Spleen (tissue), 11 donors: ENCODE data around the gene PTGIR. TPM values are rescaled to one million over a fixed set of nuclear protein-coding genes. Genes with fewer than 3 reads are reported as not detected.
A peak's percentile ranks its signal among the peaks of the same experiment; 100 is the strongest.

Experiments used
- DNase-seq: peaks from one replicate; pipeline ENCODE4 v3.0.0-alpha.2; 2020
- H3K27ac ChIP-seq, 8 donors: fragments of 200-600 bp; sonication (generic) in 7 of 8; 1 replicate in 4 of 8; 2 replicates in 4 of 8; pipeline versions ENCODE4 v1.5.0 to v1.8.0; 2016 to 2021; ENCODE audit warnings: inconsistent platforms in 4 of 8, mild to moderate bottlenecking in 4 of 8, moderate library complexity in 1 of 8
- H3K27me3 ChIP-seq, 7 donors: fragments of 200-600 bp; sonication (generic) in 6 of 7; replicated peaks in 1 of 7; 1 replicate in 4 of 7; 2 replicates in 3 of 7; pipeline versions ENCODE4 v1.5.0 to v1.8.0; 2016 to 2021; ENCODE audit warnings: inconsistent platforms in 3 of 7, mild to moderate bottlenecking in 1 of 7
- H3K36me3 ChIP-seq, 6 donors: fragments of 200-600 bp; sonication (generic) in 5 of 6; 1 replicate in 4 of 6; 2 replicates in 2 of 6; pipeline versions ENCODE4 v1.5.0 to v1.8.0; 2016 to 2021; ENCODE audit warnings: inconsistent platforms in 2 of 6
- H3K4me1 ChIP-seq, 6 donors: fragments of 200-600 bp; sonication (generic) in 5 of 6; 1 replicate in 3 of 6; 2 replicates in 3 of 6; pipeline versions ENCODE4 v1.5.0 to v1.8.0; 2016 to 2021; ENCODE audit warnings: inconsistent platforms in 3 of 6
- H3K4me3 ChIP-seq, 8 donors: fragments of 200-600 bp; sonication (generic) in 7 of 8; 1 replicate in 4 of 8; 2 replicates in 4 of 8; pipeline versions ENCODE4 v1.5.0 to v1.8.0; 2016 to 2021; ENCODE audit warnings: inconsistent platforms in 4 of 8, mild to moderate bottlenecking in 4 of 8, moderate library complexity in 2 of 8
- H3K9me3 ChIP-seq, 8 donors: fragments of 200-600 bp; sonication (generic) in 7 of 8; 1 replicate in 4 of 8; 2 replicates in 4 of 8; pipeline versions ENCODE4 v1.5.0 to v1.8.0; 2016 to 2021; ENCODE audit warnings: inconsistent platforms in 4 of 8
- CTCF ChIP-seq, 11 experiments: fragments of 200-600 bp in 7 of 11; fragments of 450-650 bp in 4 of 11; sonication (generic) in 4 of 11; IDR thresholded peaks in 8 of 11; conservative IDR thresholded peaks in 3 of 11; 1 replicate in 7 of 11; 2 replicates in 4 of 11; pipeline versions ENCODE4 v1.4.0 to v1.8.0; 2016 to 2021; ENCODE audit warnings: antibody characterized with exemption in 11 of 11, inconsistent platforms in 4 of 11, mild to moderate bottlenecking in 1 of 11
- POLR2A ChIP-seq, 3 donors: fragments of 450-650 bp; IDR thresholded peaks; one replicate each; pipeline ENCODE4 v1.5.1; 2017; ENCODE audit warnings: antibody characterized with exemption in 3 of 3, mild to moderate bottlenecking in 1 of 3
- POLR2AphosphoS5 ChIP-seq, 3 donors: sonication (generic); formaldehyde crosslinking; IDR thresholded peaks; one replicate each; pipeline ENCODE4 v1.5.1; 2017; ENCODE audit warnings: antibody characterized with exemption in 3 of 3
- WGBS, 5 donors: extraction: QIAGEN DNeasy Blood & Tissue Kit in 3 of 5; methylation state at CpG; one replicate each; pipeline versions ENCODE4 v1.1.5 to v1.1.7; 2013 to 2018; 5-methylcytosine and 5-hydroxymethylcytosine counted together
- intact Hi-C: fragments of 100-400 bp; cut with DNase I; formaldehyde crosslinking; loops from one replicate; pipeline ENCODE4 v1.15.0; 2023; ENCODE audit warnings: low total_unique reads
- polyA plus RNA-seq, 3 donors: library from polyadenylated mRNA; stranded (reverse); fragments of 200-250 nt; gene quantifications; one replicate each; pipeline ENCODE4 v1.2.1, GENCODE V29; 2013
- total RNA-seq, 7 donors: library from RNA; depleted of rRNA in 3 of 7; stranded (reverse); fragments of >200 nt in 3 of 7; fragmentation: NEBNext Ultra II Directional in 4 of 7; extraction: Animal tissue kit (Norgen Biotek cat#: 25700) in 4 of 7; gene quantifications; one replicate each; pipeline versions ENCODE4 v1.1.0 to v1.2.1, GENCODE V29; 2016 to 2021
- donor health status: healthy with polysubstance abuse.
- donor health status: DM: no; HTN: no; CAD: no; lungs with moderate emphysema.
- donor health status: DM: no; HTN: no; CAD: no.
- donor health status: Bipolar disorder and iron deficiency.
- donor health status: healthy.
- donor health status: DM: no; HTN: no; CAD: no.
- donor health status: DM: yes; HTN: yes; CAD: no.

Gene PTGIR
- total and polyA plus RNA-seq, 10 donors = 5.4 to 18.6 (median 7.9) TPM

GRCh38 chr19:46602392-46603194 is 22.3 kb downstream of the PTGIR start:
- no peaks in the 10 kb centered on the region for H3K27me3 ChIP-seq
- peaks cover 21 to 65% (median 42%) of the 10 kb centered on the region in 6 donors for H3K4me1 ChIP-seq
- H3K4me3 ChIP-seq = peak overlapping the region; percentile 86 to 99 (median 94)
- peak overlapping the region; percentile 2 to 99 (median 97) for H3K27ac ChIP-seq
- 17 to 40% (median 20%) methylated on average over 19 to 23 of the region's 23 CpGs for WGBS, 5 donors
- TF ChIP-seq CTCF (IDR thresholded peaks at IDR 0.05 in 8 of 11, conservative IDR thresholded peaks at IDR 0.05 in 3 of 11) (no peak), POLR2AphosphoS5 (IDR thresholded peaks at IDR 0.05) (no peak), POLR2A (IDR thresholded peaks at IDR 0.05) (no peak)
- peaks cover 0 to 19% (median 16%) of the 10 kb centered on the region in 8 donors for H3K9me3 ChIP-seq
- H3K36me3 ChIP-seq = peaks cover 4 to 33% (median 22%) of the 10 kb centered on the region in 6 donors
- DNase-seq = peak; percentile 81
- intact Hi-C loops = no loop called here

DNA sequence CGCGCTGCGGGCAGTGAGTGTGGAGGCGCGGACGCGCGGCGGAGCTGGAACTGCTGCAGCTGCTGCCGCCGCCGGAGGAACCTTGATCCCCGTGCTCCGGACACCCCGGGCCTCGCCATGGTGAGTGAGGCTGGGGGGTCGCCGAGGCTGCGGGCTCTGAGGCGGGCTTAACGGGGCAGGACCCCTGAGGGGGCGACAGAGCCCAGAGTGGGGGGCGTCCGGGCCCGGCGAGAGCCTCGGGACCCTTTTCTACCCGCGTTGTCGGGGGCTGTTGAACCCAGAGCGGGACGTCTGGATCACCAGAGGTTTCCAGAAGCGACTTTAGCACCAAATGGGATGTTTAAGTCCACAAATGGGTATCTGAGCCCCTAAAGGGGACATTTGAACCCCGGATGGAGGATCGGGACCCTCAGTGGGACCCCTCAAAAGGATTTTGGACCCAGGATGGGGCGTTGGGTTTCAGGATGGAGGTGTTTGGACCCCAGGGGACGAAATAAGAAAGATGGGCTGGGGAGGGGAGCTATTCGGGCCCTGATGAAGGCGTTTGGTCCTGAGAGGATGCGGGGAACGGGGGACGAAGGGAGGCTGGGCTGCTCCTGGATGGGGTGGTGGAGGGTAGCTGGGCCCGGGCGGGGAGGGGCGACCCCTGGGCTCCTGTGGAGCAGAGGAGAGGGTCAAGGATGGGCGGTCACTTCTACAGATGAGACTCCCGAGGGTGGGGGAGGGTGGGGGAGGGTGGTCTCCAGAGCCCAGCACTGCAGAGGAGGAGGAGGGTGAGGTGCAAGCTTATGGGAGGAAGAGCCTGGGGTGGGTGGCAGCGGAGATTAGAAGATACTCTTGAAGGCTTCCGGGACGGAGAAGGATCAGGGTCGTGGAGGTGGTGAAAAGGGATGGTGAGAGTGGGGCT is 23.3 kb downstream of the PTGIR start, which contains the start of gene CALM3:
Gene CALM3, plus strand, starts transcription at position 13 of the 907 bp plus-strand sequence. Its CDS starts 105 bp downstream, at position 118.
- Histone ChIP-seq H3K4me1 (peaks cover 21 to 62% (median 42%) of the 10 kb centered on the region in 6 donors), H3K27me3 (no peaks in the 10 kb centered on the region), H3K9me3 (peaks cover 0 to 21% (median 17%) of the 10 kb centered on the region in 8 donors), H3K36me3 (peaks cover 0 to 23% (median 12%) of the 10 kb centered on the region in 6 donors), H3K27ac (peak within 1 kb of the TSS; percentile 96 to 99 (median 99)), H3K4me3 (peak within 1 kb of the TSS; percentile 86 to 99 (median 94))
- WGBS, 5 donors = 0 to 1% (median 1%) methylated on average over 25 to 51 of the region's 51 CpGs
- no peak for TF ChIP-seq CTCF (IDR thresholded peaks at IDR 0.05 in 8 of 11, conservative IDR thresholded peaks at IDR 0.05 in 3 of 11)
- TF ChIP-seq POLR2A (IDR thresholded peaks at IDR 0.05) = peak in 1 of 3 donors; percentile 80
- peak in 2 of 3 donors; percentile 61 to 68 for TF ChIP-seq POLR2AphosphoS5 (IDR thresholded peaks at IDR 0.05)
- intact Hi-C loops = no loop called here
- DNase-seq = no peak

DNA sequence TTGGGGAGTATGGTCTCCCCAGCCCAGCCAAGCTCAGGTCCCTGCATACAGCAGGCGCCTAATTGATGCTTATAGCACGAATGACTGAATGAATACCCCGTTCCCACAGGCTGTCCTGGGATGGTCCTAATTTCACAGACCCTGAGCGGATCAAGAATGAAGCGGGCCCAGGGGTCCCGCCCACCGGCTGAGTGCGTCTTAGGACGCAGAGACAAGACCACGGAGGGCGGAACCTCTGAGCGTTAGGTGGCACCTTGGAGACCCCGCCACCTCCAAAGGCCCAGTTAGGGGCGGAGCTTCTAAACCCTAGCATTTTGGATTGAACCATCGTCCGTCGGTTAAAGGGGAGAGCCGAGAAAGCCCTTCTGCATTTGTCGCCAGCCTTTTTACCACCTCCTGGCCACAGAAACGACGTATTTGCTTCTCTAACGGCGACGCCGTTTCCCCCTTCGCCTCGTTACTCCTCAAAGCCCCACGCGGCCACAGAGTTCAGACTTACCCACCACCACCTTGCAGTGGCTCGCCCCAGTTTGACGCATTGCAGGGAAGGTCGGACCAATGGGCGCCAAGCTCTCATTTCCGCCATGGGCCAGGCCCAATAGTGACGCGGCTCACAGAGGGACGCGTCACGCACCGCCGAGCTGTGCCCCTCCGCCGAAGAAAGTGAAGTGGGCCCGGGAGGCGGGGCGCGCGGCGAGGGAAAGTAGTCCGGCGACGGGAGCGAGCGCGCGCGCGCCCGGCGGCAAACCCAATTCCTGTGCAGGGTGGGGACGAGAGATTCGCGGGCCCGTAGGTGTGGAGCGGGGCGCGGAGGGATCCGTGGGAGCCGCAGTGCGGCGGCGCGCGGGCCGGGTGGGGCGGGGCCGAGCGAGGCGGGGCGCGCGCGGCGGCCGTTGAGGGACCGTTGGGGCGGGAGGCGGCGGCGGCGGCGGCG is 24.2 kb downstream of the PTGIR start:
- Histone ChIP-seq H3K27me3 (no peaks in the 10 kb centered on the region), H3K4me3 (peak overlapping the region; percentile 86 to 99 (median 94)), H3K9me3 (peaks cover 0 to 21% (median 17%) of the 10 kb centered on the region in 8 donors), H3K27ac (peak overlapping the region; percentile 96 to 99 (median 99)), H3K4me1 (peaks cover 21 to 53% (median 41%) of the 10 kb centered on the region in 6 donors), H3K36me3 (peaks cover 0 to 14% (median 4%) of the 10 kb centered on the region in 6 donors)
- intact Hi-C loops = no loop called here
- DNase-seq = peak; percentile 97
- TF ChIP-seq POLR2A (IDR thresholded peaks at IDR 0.05) = peak in 2 of 3 donors; percentile 46 to 76
- peak in 2 of 11 experiments; percentile 28 to 32 for TF ChIP-seq CTCF (IDR thresholded peaks at IDR 0.05 in 8 of 11, conservative IDR thresholded peaks at IDR 0.05 in 3 of 11)
- TF ChIP-seq POLR2AphosphoS5 (IDR thresholded peaks at IDR 0.05) = peak; percentile 84 to 90 (median 86)
- 1 to 2% (median 1%) methylated on average over 44 to 93 of the region's 93 CpGs for WGBS, 5 donors
